ENCODE results near the gene TNNI2. TPM values are rescaled to one million over a fixed set of nuclear protein-coding genes. Genes with fewer than 3 reads are reported as not detected.

Gene TNNI2
- total and polyA plus RNA-seq, 2 donors (not counting 1 experiment from before 2014, with no cell fraction given) = 2.9 to 12.9 TPM

DNA sequence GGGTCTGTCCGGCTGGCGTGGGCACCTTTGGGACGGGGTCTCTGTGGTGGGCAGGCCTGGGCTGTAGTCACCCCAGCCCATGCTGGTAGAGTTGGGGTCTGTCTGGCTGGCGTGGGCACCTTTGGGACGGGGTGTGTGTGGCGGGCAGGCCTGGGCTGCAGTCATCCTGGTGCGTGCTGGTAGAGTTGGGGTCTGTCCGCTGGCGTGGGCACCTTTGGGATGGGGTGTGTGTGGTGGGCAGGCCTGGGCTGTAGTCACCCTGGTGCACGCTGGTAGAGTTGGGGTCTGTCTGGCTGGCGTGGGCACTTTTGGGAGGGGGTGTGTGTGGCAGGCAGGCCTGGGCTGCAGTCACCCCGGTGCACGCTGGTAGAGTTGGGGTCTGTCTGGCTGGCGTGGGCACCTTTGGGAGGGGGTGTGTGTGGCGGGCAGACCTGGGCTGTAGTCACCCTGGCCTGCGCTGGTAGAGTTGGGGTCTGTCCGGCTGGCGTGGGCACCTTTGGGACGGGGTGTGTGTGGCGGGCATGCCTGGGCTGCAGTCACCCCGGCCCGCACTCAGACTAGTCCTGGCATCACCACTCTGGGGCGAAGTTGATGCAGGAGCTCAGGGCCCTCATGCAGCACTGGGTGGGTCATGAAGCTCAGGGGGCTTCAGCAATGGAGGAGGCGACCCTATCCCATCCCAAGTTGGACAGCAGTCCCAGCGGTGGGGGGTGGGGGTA is 33.6 kb downstream of the TNNI2 start:
- Histone ChIP-seq H3K4me1 (ENCODE audit: control insufficient read depth in 2 of 2, insufficient read depth in 2 of 2, low read length in 2 of 2) (peaks cover 40 to 84% of the 10 kb centered on the region in 2 donors), H3K4me2 (replicated peaks; ENCODE audit: low read depth, low read length, poor library complexity, severe bottlenecking) (no peak overlapping the region), H3K27me3 (replicated peaks in 1 of 4; ENCODE audit: control extremely low read depth in 1 of 4, control insufficient read depth in 3 of 4, insufficient read depth in 4 of 4, low read length in 3 of 4) (no peaks in the 10 kb centered on the region), H4K20me1 (ENCODE audit: control insufficient read depth, insufficient read depth, low read length, poor library complexity, severe bottlenecking) (peaks cover 100% of the 10 kb centered on the region), H3K27ac (ENCODE audit: low read length in 2 of 2) (peak overlapping the region in 1 of 2 donors; percentile 62), H3K9me3 (ENCODE audit: control extremely low read depth in 1 of 3, control insufficient read depth in 2 of 3, insufficient read depth in 1 of 3, low read length in 2 of 3) (no peaks in the 10 kb centered on the region), H3K79me2 (ENCODE audit: control insufficient read depth, insufficient read depth, low read length) (peaks cover 94% of the 10 kb centered on the region), H3K9ac (ENCODE audit: low read length) (no peak overlapping the region), H3K36me3 (replicated peaks in 1 of 2; ENCODE audit: control extremely low read depth in 1 of 2, control insufficient read depth in 1 of 2, extremely low read depth in 1 of 2, insufficient read depth in 2 of 2, low read length in 1 of 2) (peaks cover 0 to 20% of the 10 kb centered on the region in 2 experiments), H3K4me3 (ENCODE audit: control extremely low read depth in 1 of 5, extremely low read depth in 1 of 5, insufficient read depth in 1 of 5, low read depth in 2 of 5, low read length in 4 of 5) (no peak overlapping the region), H2AFZ (ENCODE audit: insufficient read depth, low read depth, low read length, poor library complexity, severe bottlenecking) (no peak overlapping the region)
- H3K4me1 Mint-ChIP-seq = peaks cover 61% of the 10 kb centered on the region
- DNase-seq = no peak
- peak overlapping the region; percentile 26 for H3K27ac Mint-ChIP-seq
- no peaks in the 10 kb centered on the region for H3K9me3 Mint-ChIP-seq (ENCODE audit: insufficient read depth)
- POLR2A ChIA-PET = no interaction called here
- CTCF ChIA-PET = interaction anchor here (1.1 kb wide), 1 partner anchor 10 kb away, joined by 5 read pairs; no protein-coding TSS in a partner anchor
- WGBS (ENCODE audit: insufficient coverage) = 92% methylated on average over 20 of the region's 25 CpGs
- no peaks in the 10 kb centered on the region for H3K27me3 Mint-ChIP-seq
- no peak for TF ChIP-seq EZH2 (IDR thresholded peaks at IDR 0.05; ENCODE audit: borderline replicate concordance, insufficient read depth, low read depth, low read length, poor library complexity, severe bottlenecking)
- TF ChIP-seq, protein P1, sequence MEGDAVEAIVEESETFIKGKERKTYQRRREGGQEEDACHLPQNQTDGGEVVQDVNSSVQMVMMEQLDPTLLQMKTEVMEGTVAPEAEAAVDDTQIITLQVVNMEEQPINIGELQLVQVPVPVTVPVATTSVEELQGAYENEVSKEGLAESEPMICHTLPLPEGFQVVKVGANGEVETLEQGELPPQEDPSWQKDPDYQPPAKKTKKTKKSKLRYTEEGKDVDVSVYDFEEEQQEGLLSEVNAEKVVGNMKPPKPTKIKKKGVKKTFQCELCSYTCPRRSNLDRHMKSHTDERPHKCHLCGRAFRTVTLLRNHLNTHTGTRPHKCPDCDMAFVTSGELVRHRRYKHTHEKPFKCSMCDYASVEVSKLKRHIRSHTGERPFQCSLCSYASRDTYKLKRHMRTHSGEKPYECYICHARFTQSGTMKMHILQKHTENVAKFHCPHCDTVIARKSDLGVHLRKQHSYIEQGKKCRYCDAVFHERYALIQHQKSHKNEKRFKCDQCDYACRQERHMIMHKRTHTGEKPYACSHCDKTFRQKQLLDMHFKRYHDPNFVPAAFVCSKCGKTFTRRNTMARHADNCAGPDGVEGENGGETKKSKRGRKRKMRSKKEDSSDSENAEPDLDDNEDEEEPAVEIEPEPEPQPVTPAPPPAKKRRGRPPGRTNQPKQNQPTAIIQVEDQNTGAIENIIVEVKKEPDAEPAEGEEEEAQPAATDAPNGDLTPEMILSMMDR (IDR thresholded peaks at IDR 0.05) = no peak
- intact Hi-C loops (cut with micrococcal nuclease) = no loop called here
- no peak overlapping the region for H3K4me3 Mint-ChIP-seq
- no peak for ATAC-seq (ENCODE audit: low read depth)
